CD14-positive monocyte (primary cell): ENCODE results near the gene GRM5. TPM values are rescaled to one million over a fixed set of nuclear protein-coding genes. Genes with fewer than 3 reads are reported as not detected.

Experiments used
- DNase-seq, 3 donors: peaks; one replicate each; pipeline ENCODE4 v3.0.0-alpha.2; 2011 to 2022
- H2AFZ ChIP-seq: 2 replicates; pipeline ENCODE4 v1.6.0; 2012; ENCODE audit warnings: mild to moderate bottlenecking, low read depth, low read length, inconsistent platforms; ENCODE audit not compliant: insufficient read depth, poor library complexity, severe bottlenecking
- H3K27ac ChIP-seq, 2 donors: 1 replicate in 1 of 2; 2 replicates in 1 of 2; pipeline ENCODE4 v1.5.1; 2012 to 2013; ENCODE audit warnings: low read length in 2 of 2, control low read depth in 1 of 2, inconsistent platforms in 1 of 2, low read depth in 1 of 2, mild to moderate bottlenecking in 1 of 2
- H3K27me3 ChIP-seq, 2 donors: one replicate each; pipeline versions ENCODE4 v1.6.0 to v1.6.1; 2011 to 2013; ENCODE audit warnings: low read length in 2 of 2; ENCODE audit not compliant: control insufficient read depth in 2 of 2, insufficient read depth in 2 of 2
- H3K36me3 ChIP-seq, 2 donors: replicated peaks in 1 of 2; 1 replicate in 1 of 2; 2 replicates in 1 of 2; pipeline versions ENCODE4 v1.5.1 to v1.6.1; 2012 to 2013; ENCODE audit warnings: low read length in 2 of 2, control low read depth in 1 of 2, inconsistent platforms in 1 of 2, mild to moderate bottlenecking in 1 of 2; ENCODE audit not compliant: insufficient read depth in 2 of 2, control insufficient read depth in 1 of 2
- H3K4me1 ChIP-seq, 2 donors: 1 replicate in 1 of 2; 2 replicates in 1 of 2; pipeline versions ENCODE4 v1.5.1 to v1.6.1; 2012 to 2013; ENCODE audit warnings: low read length in 2 of 2, control low read depth in 1 of 2, inconsistent platforms in 1 of 2, mild to moderate bottlenecking in 1 of 2, moderate library complexity in 1 of 2; ENCODE audit not compliant: insufficient read depth in 2 of 2, control insufficient read depth in 1 of 2
- H3K4me2 ChIP-seq: replicated peaks from 2 replicates; pipeline ENCODE3; 2012; ENCODE audit warnings: low read length, moderate library complexity, mild to moderate bottlenecking; ENCODE audit not compliant: poor library complexity, severe bottlenecking; ENCODE audit errors: extremely low read depth
- H3K4me3 ChIP-seq, 3 experiments: fragments of 200-600 bp in 1 of 3; sonication (generic) in 1 of 3; replicated peaks in 1 of 3; 1 replicate in 2 of 3; 2 replicates in 1 of 3; pipeline ENCODE4 v1.5.1; 2011 to 2013; ENCODE audit warnings: low read length in 3 of 3, mild to moderate bottlenecking in 3 of 3, control low read depth in 2 of 3, low read depth in 2 of 3, inconsistent platforms in 1 of 3, moderate library complexity in 1 of 3
- H3K79me2 ChIP-seq: 2 replicates; pipeline ENCODE4 v1.6.0; 2012; ENCODE audit warnings: mild to moderate bottlenecking, control low read depth, inconsistent platforms, low read length, moderate library complexity; ENCODE audit not compliant: insufficient read depth
- H3K9ac ChIP-seq: 2 replicates; pipeline ENCODE4 v1.6.0; 2017; ENCODE audit warnings: low read length, mild to moderate bottlenecking; ENCODE audit not compliant: insufficient read depth, poor library complexity, severe bottlenecking
- H3K9me3 ChIP-seq, 2 donors: replicated peaks in 1 of 2; 1 replicate in 1 of 2; 2 replicates in 1 of 2; pipeline versions ENCODE4 v1.5.1 to v1.6.1; 2012 to 2013; ENCODE audit warnings: low read length in 2 of 2, control low read depth in 1 of 2; ENCODE audit not compliant: control insufficient read depth in 1 of 2, insufficient read depth in 1 of 2
- H4K20me1 ChIP-seq: 2 replicates; pipeline ENCODE4 v1.6.0; 2012; ENCODE audit warnings: mild to moderate bottlenecking, low read length, control low read depth, moderate library complexity; ENCODE audit not compliant: insufficient read depth
- H3K27ac Mint-ChIP-seq, 7 donors: one replicate each; pipeline ENCODE4 v1.8.0; 2020; ENCODE audit warnings: mild to moderate bottlenecking in 7 of 7, mixed read lengths in 7 of 7, moderate library complexity in 6 of 7, inconsistent platforms in 2 of 7
- H3K27me3 Mint-ChIP-seq, 3 donors: one replicate each; pipeline ENCODE4 v1.8.0; 2021 to 2022; ENCODE audit warnings: low read depth in 3 of 3, mild to moderate bottlenecking in 3 of 3, mixed read lengths in 3 of 3, moderate library complexity in 3 of 3, inconsistent platforms in 1 of 3
- H3K36me3 Mint-ChIP-seq, 2 donors: one replicate each; pipeline ENCODE4 v1.8.0; 2020; ENCODE audit warnings: mixed read lengths in 2 of 2, inconsistent platforms in 1 of 2, mild to moderate bottlenecking in 1 of 2
- H3K4me1 Mint-ChIP-seq: one replicate; pipeline ENCODE4 v1.8.0; 2020; ENCODE audit warnings: mild to moderate bottlenecking, mixed read lengths
- H3K4me3 Mint-ChIP-seq, 2 donors: one replicate each; pipeline ENCODE4 v1.8.0; 2020; ENCODE audit warnings: mild to moderate bottlenecking in 2 of 2, mixed read lengths in 2 of 2, moderate library complexity in 1 of 2
- H3K9me3 Mint-ChIP-seq, 7 donors: one replicate each; pipeline ENCODE4 v1.8.0; 2020 to 2022; ENCODE audit warnings: mixed read lengths in 7 of 7, mild to moderate bottlenecking in 6 of 7, moderate library complexity in 6 of 7, inconsistent platforms in 2 of 7
- CTCF ChIP-seq: fragments of 200-600 bp; IDR thresholded peaks from one replicate; pipeline ENCODE4 v1.8.0; 2022; ENCODE audit warnings: antibody characterized with exemption, mild to moderate bottlenecking
- WGBS: methylation state at CpG from one replicate; pipeline ENCODE4 v1.1.5; 2013; ENCODE audit warnings: missing lambda C conversion rate; ENCODE audit not compliant: insufficient coverage; 5-methylcytosine and 5-hydroxymethylcytosine counted together
- intact Hi-C, 2 donors: fragments of 100-400 bp; cut with micrococcal nuclease; formaldehyde crosslinking; loops; one replicate each; pipeline versions ENCODE4 v1.15.0 to v1.15.1; 2023
- polyA plus RNA-seq, 3 donors: library from polyadenylated mRNA; depleted of rRNA in 1 of 3; unstranded in 2 of 3; stranded (reverse) in 1 of 3; fragments of 300-500 nt in 2 of 3; fragments of >200 nt in 1 of 3; fragmentation: Illumina TruSeq in 2 of 3; gene quantifications; 1 replicate in 2 of 3; 2 replicates in 1 of 3; pipeline ENCODE4 v1.2.3, GENCODE V29; 2012 to 2021

GRM5 gene
- polyA plus RNA-seq, 3 donors: not detected

GRCh38 chr11:88569342-88569741, 496.4 kb downstream of the GRM5 start:
- Histone ChIP-seq H3K27me3 (no peaks in the 10 kb centered on the region), H3K4me1 (no peaks in the 10 kb centered on the region), H3K79me2 (no peaks in the 10 kb centered on the region), H3K4me2 (no peak overlapping the region), H3K36me3 (no peaks in the 10 kb centered on the region), H3K4me3 (no peak overlapping the region), H2AFZ (no peak overlapping the region), H3K27ac (no peak overlapping the region), H4K20me1 (no peaks in the 10 kb centered on the region), H3K9me3 (no peaks in the 10 kb centered on the region), H3K9ac (no peak overlapping the region)
- no peak overlapping the region for H3K4me3 Mint-ChIP-seq
- intact Hi-C loops: no loop called here
- no peaks in the 10 kb centered on the region for H3K36me3 Mint-ChIP-seq
- no peak for TF ChIP-seq CTCF
- H3K4me1 Mint-ChIP-seq: no peaks in the 10 kb centered on the region
- no peak overlapping the region for H3K27ac Mint-ChIP-seq
- H3K27me3 Mint-ChIP-seq: peaks cover 0 to 2% (median 1%) of the 10 kb centered on the region in 3 donors
- no peak for DNase-seq
- H3K9me3 Mint-ChIP-seq: peaks cover 0 to 4% (median 0%) of the 10 kb centered on the region in 7 donors

DNA sequence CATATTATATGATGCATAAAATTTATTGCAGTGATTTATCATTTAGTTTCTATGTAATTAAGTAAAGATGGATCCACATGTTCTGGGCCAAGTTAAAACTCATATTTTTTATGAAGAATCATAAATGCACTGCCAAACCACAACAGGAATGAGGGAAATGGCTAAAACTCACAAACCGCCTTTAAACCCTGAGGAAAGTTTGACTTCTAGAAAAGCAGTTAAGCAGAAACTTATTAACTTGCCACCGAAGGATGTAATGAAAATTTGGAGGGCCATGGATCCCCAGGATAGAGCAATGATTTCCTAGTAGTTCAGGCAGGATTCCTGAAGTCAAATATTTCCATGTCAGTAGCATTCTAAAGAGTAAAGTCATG, 510.0 kb downstream of the GRM5 start:
- DNase-seq: no peak
- Mint-ChIP-seq H3K4me3 (no peak overlapping the region), H3K9me3 (peaks cover 0 to 2% (median 0%) of the 10 kb centered on the region in 7 donors), H3K27me3 (peaks cover 1 to 3% (median 2%) of the 10 kb centered on the region in 3 donors), H3K4me1 (no peaks in the 10 kb centered on the region), H3K27ac (no peak overlapping the region), H3K36me3 (no peaks in the 10 kb centered on the region)
- H3K4me1 ChIP-seq: no peaks in the 10 kb centered on the region
- WGBS: 71% methylated on average over 1 of the region's 2 CpGs
- no peak overlapping the region for H3K27ac ChIP-seq
- H3K9me3 ChIP-seq: no peaks in the 10 kb centered on the region
- no peaks in the 10 kb centered on the region for H3K79me2 ChIP-seq
- no peak overlapping the region for H2AFZ ChIP-seq
- H3K9ac ChIP-seq: no peak overlapping the region
- H3K27me3 ChIP-seq: no peaks in the 10 kb centered on the region
- TF ChIP-seq CTCF: no peak
- intact Hi-C loops: no loop called here
- H3K36me3 ChIP-seq: no peaks in the 10 kb centered on the region
- no peak overlapping the region for H3K4me2 ChIP-seq
- H3K4me3 ChIP-seq: no peak overlapping the region
- H4K20me1 ChIP-seq: no peaks in the 10 kb centered on the region
